ENCODE measurements around the gene HIPK2. TPM values are rescaled to one million over a fixed set of nuclear protein-coding genes. Genes with fewer than 3 reads are reported as not detected.

The HIPK2 gene
- total and polyA plus RNA-seq, 10 of the 15 experiments (the other 5 are each of a cell fraction or from before 2014, with no cell fraction given), result 1.7 to 39.0 (median 9.4) TPM

GRCh38 chr7:139648941-139649425 is 128.8 kb downstream of the HIPK2 start (continued):
- TF ChIP-seq KAT2A (conservative IDR thresholded peaks at IDR 0.05; ENCODE audit: control insufficient read depth, low read depth, low read length) (no peak), ZBED1 (IDR thresholded peaks at IDR 0.05; ENCODE audit: borderline replicate concordance) (peak; percentile 78; the same call in 1 of the 2 replicates), TAF1 (IDR thresholded peaks at IDR 0.05; ENCODE audit: borderline replicate concordance, low read depth, low read length) (no peak), FOXM1 (IDR thresholded peaks at IDR 0.05; ENCODE audit: low read depth, low read length) (peak; percentile 96), PML (IDR thresholded peaks at IDR 0.05; ENCODE audit: low read length) (peak; percentile 55; the same call in 1 of the 2 replicates), CBFB (IDR thresholded peaks at IDR 0.05; ENCODE audit: low read depth) (peak; percentile 80), TCF7 (IDR thresholded peaks at IDR 0.05; ENCODE audit: borderline replicate concordance) (peak; percentile 72), ZNF687 (IDR thresholded peaks at IDR 0.05) (0 out of 2 replicates have a peak, but pooled peaks have one; percentile 30), YY1 (IDR thresholded peaks at IDR 0.05; ENCODE audit: low read depth, low read length) (peak; percentile 62), CHD1 (IDR thresholded peaks at IDR 0.05; ENCODE audit: low read depth, low read length) (no peak), NR2F1 (conservative IDR thresholded peaks at IDR 0.05) (peak; percentile 98), EP300 (IDR thresholded peaks at IDR 0.05; ENCODE audit: borderline replicate concordance in 1 of 2, control insufficient read depth in 1 of 2, low read depth in 2 of 2, low read length in 2 of 2) (peak; percentile 85 to 91), ATF7 (IDR thresholded peaks at IDR 0.05; ENCODE audit: low read depth) (peak; percentile 80), NR2C2 (IDR thresholded peaks at IDR 0.05; ENCODE audit: borderline replicate concordance, control insufficient read depth, insufficient read length, low read depth) (no peak), ELK1 (IDR thresholded peaks at IDR 0.05; ENCODE audit: low read depth, low read length) (no peak), CREB1 (IDR thresholded peaks at IDR 0.05; ENCODE audit: low read depth) (peak; percentile 55; the same call in 1 of the 2 replicates), ZZZ3 (IDR thresholded peaks at IDR 0.05; ENCODE audit: control insufficient read depth, insufficient read length, low read depth) (no peak), SUZ12 (IDR thresholded peaks at IDR 0.05; ENCODE audit: unreplicated experiment) (no peak), NFYB (IDR thresholded peaks at IDR 0.05; ENCODE audit: insufficient read depth, low read depth, low read length) (no peak), BRCA1 (IDR thresholded peaks at IDR 0.05; ENCODE audit: low read depth, low read length) (no peak), POU2F2 (IDR thresholded peaks at IDR 0.05; ENCODE audit: borderline replicate concordance, low read depth, low read length) (peak; percentile 100), JUND (IDR thresholded peaks at IDR 0.05; ENCODE audit: low read depth, low read length) (peak; percentile 39; the same call in 1 of the 2 replicates), CEBPZ (IDR thresholded peaks at IDR 0.05; ENCODE audit: low read depth, low read length) (no peak), TCF3 (IDR thresholded peaks at IDR 0.05; ENCODE audit: borderline replicate concordance, insufficient read depth, low read depth, low read length) (0 out of 2 replicates have a peak, but pooled peaks have one; percentile 41)

Measured in GM12878 (cell line).